GM12872 (cell line): Measurements from ENCODE around the gene OARD1.
A peak's percentile ranks its signal among the peaks of the same experiment; 100 is the strongest.

Experiments
- TF ChIP-seq, protein P1 (sequence below): IDR thresholded peaks from 3 replicates; pipeline ENCODE4 v1.5.1; 2011; ENCODE audit warnings: low read depth, mild to moderate bottlenecking, low read length, moderate library complexity; ENCODE audit not compliant: insufficient read depth

Gene OARD1

DNA sequence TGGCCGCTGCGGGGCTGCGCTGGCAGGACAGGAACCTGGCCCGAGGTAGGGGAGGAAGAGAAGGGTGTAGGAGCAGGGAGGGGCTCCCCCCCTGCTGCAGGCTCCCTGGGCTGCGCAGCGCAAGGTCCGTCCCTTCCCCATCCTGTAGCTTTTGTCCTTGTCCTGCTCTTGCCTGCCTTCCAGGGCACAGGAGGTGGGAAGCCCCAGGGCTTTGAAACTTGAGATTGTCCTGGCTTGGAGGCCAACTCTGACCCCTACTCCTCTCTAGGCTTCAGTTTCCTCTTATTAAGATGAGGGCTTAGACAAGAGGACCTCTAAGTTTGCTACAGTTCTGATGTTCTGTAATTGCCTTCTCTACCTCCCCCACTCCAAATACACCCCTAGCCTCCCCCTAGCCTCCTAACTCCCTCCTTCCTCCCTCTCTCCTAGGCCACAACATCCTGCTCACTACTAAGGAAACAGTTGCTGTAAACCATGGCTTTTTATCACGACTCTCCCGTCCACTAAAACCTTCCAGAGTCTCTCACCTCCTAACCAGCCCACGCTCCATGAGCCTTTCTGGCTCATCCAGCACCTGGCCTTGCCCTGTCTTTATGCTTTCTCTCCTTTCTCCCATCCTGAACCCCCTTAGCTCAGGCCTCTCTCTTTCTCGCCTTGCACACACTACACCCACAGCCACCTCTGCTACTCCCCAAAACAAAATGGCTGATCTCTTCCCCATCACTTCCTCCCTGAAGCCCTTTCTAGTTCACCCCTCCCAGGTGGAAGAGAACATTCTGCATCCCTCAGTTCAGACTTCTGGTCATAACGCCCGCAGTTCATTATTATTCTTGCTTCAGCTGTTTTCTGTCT lies 43.4 kb downstream of the OARD1 start:
- TF ChIP-seq, protein P1, sequence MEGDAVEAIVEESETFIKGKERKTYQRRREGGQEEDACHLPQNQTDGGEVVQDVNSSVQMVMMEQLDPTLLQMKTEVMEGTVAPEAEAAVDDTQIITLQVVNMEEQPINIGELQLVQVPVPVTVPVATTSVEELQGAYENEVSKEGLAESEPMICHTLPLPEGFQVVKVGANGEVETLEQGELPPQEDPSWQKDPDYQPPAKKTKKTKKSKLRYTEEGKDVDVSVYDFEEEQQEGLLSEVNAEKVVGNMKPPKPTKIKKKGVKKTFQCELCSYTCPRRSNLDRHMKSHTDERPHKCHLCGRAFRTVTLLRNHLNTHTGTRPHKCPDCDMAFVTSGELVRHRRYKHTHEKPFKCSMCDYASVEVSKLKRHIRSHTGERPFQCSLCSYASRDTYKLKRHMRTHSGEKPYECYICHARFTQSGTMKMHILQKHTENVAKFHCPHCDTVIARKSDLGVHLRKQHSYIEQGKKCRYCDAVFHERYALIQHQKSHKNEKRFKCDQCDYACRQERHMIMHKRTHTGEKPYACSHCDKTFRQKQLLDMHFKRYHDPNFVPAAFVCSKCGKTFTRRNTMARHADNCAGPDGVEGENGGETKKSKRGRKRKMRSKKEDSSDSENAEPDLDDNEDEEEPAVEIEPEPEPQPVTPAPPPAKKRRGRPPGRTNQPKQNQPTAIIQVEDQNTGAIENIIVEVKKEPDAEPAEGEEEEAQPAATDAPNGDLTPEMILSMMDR: 0 out of 3 replicates have a peak, but pooled peaks have one; percentile 10

DNA sequence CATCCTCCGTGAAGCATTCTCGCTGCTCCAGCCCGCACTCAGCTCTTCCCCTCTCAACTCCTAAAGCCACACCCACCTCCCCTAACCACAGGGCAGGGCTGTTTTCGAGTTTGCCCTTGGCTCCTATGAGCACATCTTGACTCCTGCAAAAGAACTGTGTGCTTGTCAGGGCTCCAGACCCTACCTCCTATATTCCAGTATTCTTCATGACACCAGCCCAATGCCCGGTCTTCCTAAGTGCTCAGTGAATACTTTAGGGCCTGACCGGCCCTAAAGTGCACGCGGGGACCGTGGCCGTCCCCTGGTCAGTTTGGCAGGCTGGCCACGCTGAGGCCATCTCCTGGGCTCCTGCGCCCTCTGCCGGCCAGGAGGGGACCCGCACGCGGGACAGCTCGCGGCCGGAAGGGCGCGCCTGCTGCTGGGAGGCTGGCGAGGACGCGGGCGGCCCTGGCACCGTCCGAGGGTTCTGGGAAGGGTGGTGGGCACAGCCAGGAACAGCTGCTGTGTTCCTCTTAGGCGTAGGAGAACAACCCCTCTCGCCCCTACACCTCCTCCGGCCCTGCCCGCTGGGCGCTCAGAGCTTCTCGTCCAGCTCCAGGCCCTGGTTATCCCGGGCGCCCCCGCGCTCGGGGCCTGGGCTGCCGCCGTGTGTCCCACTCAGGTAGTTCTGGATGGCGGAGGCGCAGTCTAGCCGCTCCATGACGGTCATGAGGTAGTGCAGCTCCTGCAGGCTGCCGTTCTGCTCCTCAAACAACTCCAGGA lies 44.2 kb downstream of the OARD1 start:
- TF ChIP-seq, protein P1: peak; percentile 94

DNA sequence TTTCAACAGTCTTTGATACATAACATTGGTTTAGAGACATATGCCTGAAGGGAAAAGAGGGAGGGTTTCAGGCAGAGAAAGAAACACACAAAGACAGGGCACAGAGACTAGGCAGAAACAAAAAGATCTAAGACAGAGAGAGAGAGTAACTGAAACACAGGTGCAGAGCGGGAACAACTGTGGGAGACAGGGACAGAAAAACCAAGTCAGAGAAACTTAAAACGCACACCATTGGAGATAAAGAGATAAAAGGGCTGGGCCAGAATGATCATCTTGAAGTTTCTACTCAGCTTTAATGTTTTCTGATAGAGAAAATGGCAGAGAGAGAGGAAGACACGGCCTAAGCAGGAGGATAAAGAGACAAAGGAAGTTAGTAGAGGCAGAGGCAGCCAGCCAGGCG lies 44.9 kb downstream of the OARD1 start:
- TF ChIP-seq, protein P1: 0 out of 3 replicates have a peak, but pooled peaks have one; percentile 3

DNA sequence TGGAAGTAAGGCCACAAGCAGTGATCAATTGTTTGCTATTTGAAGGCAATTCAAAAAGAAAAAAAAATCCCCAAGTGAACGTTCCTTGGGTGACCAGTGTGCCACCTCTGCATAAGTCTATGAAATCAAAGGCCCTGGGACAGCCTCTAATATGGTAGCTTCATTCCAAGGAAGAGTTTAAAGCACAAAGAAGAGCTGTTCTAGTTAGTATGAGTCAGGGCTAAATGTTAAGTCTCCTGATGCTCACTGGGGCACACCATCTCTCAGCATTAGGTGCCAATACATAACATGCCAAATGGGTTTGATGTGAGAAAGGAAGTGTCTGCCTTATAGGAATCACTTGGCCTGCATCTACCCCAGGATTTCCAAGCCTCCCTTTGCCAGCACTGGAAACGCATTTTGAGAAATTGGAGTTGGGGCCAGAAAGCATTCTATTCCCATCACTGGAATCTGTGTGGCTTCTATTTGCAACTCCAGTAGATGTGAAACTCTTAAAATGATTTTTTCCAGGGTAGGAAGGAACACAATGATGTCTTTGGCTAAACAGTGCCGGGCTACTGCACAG lies 46.1 kb downstream of the OARD1 start:
- TF ChIP-seq, protein P1: no peak

DNA sequence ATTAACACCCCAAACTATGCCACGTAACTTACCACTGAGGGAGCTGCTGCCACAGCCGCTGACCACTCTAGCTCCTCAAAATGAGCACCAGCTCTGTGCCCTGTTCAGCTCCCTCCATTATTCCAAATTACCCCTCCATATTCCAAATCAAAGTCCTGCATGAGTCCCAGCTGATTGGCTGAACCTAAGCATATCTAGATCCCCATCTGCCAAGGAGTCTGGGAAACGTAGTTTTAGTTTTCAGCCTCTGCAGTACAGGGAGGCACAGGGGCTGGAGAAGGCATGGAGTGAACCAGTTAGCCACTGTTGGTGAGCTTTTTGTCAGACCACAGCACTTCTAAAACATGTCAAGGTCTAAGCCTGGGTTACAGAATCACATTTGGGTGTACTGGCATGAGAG lies 49.0 kb downstream of the OARD1 start:
- TF ChIP-seq, protein P1: no peak

DNA sequence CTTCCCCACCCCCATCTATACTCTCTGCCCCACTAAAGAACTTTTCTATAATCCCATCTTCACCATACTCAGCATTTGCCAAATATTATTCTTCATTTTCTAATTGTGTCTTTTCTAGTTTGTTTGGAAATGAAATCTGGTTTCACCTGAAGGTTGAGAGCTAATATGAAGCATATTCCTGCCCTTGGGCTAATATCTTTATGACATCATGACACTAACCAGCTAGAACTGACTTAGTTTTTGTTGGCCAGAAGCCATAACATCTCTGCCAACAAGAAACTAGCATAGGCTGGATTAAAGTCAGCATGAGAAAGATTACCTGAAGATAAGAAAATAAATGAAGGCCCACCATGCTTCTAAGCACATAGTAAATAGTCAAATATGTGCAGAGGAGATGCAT lies 49.9 kb downstream of the OARD1 start:
- TF ChIP-seq, protein P1: no peak

DNA sequence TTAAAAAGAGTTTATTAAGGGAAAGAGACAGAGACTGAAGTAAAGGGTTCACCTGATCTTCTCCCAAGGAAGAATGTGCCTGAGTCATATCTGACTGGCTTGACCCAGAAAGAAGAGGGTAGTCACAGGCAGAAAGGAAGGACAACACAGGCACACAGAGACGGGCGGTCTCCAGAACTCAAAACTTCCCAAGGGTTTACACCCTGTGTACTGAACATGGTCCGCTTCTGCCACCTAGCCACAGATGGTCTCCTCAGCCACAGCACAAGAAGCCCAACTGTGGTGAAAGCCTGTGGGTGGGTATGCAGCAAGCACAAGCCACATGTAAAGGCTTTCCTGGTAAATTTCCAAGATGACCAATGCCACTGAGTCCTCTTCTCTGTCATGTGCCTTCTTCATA lies 50.3 kb downstream of the OARD1 start:
- TF ChIP-seq, protein P1: no peak
